HG02623 (cell line): Measurements from ENCODE around the gene ATMIN.

ENCODE experiments used
- ATAC-seq: cut with Tn5 transposase; IDR thresholded peaks from one replicate; pipeline ENCODE4 v1.9.1; 2021; ENCODE audit warnings: moderate library complexity; ENCODE audit not compliant: unreplicated experiment

Gene ATMIN, protein sequence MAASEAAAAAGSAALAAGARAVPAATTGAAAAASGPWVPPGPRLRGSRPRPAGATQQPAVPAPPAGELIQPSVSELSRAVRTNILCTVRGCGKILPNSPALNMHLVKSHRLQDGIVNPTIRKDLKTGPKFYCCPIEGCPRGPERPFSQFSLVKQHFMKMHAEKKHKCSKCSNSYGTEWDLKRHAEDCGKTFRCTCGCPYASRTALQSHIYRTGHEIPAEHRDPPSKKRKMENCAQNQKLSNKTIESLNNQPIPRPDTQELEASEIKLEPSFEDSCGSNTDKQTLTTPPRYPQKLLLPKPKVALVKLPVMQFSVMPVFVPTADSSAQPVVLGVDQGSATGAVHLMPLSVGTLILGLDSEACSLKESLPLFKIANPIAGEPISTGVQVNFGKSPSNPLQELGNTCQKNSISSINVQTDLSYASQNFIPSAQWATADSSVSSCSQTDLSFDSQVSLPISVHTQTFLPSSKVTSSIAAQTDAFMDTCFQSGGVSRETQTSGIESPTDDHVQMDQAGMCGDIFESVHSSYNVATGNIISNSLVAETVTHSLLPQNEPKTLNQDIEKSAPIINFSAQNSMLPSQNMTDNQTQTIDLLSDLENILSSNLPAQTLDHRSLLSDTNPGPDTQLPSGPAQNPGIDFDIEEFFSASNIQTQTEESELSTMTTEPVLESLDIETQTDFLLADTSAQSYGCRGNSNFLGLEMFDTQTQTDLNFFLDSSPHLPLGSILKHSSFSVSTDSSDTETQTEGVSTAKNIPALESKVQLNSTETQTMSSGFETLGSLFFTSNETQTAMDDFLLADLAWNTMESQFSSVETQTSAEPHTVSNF

DNA sequence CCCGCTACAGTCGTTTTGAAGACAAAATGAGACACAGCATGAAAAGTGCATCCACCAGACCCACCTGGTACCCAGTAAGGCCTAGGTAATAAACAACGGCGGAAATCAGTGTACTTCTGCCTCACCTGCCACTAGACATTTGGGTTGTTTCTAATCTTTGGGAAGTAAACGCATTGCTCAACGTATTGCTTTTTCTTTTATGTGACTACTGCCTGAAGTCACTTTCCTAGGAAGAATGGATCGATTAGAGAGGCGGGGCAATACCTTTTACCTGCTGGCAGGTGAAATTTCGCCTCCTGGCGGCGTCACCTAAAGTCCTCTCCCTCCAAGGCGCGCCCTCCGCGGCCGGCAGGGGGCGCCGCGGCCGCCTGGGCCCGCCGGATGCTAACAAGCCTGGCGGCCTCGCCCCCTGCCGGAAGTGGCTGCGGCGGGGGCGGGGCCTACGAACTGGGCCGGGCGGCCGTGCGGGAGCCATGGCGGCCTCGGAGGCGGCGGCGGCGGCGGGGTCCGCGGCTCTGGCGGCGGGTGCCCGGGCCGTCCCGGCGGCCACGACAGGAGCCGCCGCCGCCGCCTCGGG is at the start of gene ATMIN:
Gene ATMIN, plus strand, starts transcription at position 445 of the 577 bp plus-strand sequence. Its CDS starts 29 bp downstream, at position 474.
- ATAC-seq: peak; percentile 89

DNA sequence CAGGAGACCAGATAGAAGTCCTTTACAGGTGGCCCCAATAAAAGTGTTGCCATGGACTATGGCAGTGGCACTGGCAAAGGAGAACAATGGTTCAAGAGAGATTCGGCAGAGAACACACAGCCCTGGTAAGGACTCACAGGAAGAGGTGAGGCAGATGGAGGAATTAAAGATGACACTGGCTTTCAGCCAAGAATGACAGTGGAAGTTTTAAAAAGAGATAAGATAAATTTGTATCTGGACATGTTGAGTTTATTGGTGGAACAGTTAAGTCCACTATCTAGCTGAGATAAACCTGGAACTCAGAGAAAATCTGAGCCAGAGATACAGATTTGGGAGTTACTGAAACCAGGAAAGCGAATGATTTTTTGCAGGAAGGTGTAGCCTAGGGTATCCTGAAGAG is 49.1 kb upstream of the ATMIN start:
- ATAC-seq: no peak

DNA sequence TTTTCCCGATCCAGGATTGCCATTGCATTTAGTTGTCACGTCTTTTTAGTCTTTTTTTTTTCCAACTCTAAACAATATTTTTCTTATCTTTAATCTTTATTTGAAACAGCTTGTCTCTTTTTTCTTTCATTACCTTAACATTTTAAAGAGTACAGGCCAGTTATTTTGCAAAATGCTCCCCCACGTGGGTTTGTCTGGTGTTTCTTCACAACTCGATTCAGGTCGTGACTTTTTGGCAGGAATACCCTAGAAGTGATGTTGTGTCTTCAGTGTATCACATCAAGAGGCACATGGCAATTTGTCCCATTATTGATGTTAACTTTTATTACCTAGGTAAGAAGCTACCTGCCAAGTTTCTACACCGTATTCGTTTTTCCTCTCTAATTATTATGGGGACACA is 46.9 kb upstream of the ATMIN start:
- no peak for ATAC-seq

DNA sequence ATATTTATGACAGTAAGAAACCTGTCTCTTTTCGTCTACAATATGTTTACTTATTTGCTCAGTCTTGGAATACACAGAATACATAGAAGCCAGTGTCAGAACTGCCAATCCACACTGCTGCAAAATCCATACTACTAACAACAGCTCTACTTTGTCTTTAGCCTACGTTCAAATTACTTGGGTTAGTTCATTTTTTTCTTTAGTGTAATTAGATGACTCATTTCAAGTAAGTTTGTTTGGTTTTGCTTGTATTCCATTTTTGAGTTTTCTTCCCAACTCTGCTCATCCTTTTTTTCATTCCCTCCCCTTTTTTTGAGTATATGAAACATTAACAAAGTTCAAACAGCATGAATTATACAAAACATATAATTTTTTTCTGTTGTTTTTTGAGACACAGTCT is 45.8 kb upstream of the ATMIN start:
- no peak for ATAC-seq

DNA sequence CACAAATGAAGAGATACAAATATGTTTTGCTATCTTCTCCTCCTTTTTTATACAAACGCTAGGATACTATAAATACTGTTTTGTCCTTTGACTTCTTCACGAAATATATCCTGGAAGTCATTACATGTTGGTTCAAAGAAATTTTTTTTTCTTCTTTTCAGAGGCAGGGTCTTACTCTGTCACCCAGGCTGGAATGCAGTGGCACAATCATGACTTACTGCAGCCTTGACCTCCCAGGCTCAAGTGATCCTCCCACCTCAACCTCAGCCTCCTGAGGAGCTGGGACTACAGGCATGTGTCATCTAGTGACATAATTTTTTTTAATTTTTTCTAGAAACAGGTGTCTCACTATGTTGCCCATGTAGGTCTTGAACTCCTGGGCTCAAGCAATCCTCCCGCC is 45.1 kb upstream of the ATMIN start:
- ATAC-seq: no peak

DNA sequence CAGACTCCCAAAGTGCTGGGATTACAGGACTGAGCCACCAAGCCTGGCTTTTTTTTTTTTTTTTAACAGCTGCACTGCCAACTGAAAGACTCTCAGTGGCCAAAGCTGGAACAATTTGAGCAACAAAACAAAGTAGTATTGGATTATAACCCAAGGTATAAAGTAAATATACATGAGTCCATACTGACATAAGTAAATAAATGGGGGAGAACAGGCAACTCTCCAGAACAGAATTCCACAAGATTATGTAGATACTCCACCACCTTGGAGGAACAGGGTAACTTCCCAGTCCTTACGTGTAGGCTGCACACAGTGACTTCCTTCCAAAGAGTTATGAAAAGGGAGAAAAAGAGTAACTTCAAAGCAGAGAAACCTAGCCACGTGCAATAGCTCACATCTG is 44.7 kb upstream of the ATMIN start:
- no peak for ATAC-seq

DNA sequence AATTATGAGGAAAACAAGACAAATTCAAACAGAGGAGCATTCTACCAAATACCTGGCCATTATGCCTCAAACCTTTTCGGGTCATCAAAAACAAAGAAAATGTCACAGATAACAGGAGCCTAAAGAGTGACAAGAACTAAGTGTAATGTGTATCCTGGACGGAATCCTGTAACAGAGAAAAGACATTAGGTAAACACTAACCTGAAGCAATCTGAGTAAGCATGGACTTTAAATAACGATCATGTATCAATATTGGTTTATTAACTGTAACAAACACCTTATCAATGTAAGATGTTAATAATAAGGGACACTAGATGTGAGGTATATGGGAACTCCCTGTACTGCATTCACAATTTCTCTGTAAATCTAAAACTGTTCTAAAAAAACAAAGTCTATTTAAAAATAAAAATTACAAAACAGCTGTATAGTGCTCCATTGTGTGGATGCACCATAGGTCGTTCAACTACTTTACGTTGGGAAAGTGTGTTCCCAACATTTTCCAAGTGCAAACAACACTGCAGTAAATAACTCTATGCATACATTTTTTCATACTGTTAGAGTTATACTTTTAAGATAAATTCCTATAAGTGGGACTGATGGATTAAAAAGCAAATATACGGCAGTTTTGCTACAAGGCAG is 43.7 kb upstream of the ATMIN start:
- no peak for ATAC-seq

DNA sequence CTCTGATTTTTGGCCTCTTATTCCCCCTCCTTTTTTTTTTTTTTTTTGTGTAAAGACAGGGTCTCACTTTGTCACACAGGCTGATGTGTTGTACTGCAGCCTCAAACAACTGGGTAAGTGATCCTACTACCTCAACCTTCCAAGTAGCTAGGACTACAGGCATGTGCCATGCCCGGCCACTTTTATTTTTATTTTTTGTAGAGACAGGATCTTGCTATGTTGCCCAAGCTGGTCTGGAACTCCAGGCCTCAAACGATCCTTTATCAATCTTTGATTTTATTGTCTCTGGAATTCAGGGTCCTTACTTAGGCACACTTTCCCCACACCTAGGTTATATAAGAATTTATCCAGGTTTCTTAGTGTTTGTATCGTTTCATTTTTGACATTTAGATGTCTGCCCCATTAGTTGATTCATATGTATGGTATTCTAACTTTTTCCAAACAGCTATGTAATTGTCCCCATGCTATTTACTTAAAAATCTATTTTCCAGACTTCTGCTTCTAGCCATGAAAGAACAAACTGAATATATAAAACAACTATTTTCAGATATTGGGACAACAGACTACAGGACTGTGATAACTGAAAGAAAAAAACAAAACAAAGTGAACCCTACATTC is 42.9 kb upstream of the ATMIN start:
- ATAC-seq: no peak

DNA sequence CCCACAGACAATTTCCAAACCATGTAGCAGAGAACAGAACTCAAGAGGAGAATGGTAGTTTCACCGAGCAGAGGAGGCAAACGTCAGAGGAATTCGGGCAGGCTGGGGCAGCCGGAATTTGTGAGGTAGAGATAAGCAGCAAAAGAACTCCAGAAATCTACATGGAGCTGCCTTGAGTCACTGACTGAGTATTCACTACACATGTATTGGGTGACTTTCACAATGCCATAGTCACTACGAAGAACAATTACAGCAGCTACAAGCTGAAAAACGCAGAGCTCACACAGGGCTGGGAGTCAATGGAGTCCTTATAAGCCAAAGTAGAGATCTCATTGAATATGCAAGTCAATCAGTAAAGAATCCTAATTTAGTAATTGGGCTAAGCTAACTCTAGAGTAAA is 42.3 kb upstream of the ATMIN start:
- ATAC-seq: no peak

DNA sequence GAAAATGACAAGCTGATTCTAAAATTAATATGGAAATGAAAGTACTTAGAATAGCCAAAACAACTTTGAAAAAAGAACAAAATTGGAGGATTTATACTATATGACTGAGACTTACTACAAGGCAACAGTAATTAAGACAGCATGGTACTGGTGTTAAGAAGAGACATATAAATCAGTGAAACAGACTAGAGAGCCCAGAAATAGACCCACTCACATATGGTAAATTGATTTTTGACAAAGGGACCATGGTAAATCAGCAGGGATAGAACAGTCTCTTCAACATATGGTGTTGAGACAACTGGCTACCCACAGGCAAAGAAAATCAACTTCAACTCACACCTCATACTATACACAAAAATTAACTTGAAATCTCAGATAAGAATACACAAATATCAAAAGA is 41.8 kb upstream of the ATMIN start:
- ATAC-seq: no peak

DNA sequence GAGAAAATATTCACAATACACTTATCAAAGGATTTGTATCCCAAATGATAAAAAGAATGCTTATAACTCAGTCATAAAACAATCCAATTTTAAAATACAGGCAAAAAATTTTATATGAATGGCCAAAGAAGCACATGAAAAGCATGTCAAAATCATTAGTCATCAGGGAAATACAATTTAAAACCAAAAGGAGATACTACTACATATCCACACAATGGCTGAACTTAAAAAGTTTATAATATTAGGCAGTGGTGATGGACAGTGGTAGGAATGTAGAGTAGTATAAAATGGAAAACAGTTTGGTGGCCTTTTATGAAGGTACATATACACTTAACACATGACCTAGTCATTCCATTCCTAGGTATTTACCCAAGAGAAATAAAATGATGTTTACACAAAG is 41.2 kb upstream of the ATMIN start:
- ATAC-seq: no peak

DNA sequence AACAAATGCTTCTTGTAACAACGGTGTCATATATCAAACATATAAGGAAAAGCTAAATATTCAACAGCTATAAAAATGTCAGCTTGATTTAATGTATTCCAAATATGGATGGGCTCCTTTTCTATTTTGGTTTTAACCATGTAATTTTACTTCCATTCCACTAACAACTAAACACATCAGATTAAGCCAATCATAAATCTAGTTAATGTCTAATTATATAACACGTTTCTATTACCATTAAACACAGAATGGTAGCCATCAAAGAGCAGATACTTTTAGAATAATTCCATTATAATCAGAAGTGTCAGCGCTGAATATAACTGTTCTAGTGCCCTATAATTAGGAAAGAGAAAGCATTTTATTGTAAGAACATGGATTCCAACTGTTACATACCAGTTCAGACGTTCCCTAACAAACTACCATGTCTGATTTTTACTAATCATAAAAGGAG is 38.9 kb upstream of the ATMIN start:
- ATAC-seq: no peak

DNA sequence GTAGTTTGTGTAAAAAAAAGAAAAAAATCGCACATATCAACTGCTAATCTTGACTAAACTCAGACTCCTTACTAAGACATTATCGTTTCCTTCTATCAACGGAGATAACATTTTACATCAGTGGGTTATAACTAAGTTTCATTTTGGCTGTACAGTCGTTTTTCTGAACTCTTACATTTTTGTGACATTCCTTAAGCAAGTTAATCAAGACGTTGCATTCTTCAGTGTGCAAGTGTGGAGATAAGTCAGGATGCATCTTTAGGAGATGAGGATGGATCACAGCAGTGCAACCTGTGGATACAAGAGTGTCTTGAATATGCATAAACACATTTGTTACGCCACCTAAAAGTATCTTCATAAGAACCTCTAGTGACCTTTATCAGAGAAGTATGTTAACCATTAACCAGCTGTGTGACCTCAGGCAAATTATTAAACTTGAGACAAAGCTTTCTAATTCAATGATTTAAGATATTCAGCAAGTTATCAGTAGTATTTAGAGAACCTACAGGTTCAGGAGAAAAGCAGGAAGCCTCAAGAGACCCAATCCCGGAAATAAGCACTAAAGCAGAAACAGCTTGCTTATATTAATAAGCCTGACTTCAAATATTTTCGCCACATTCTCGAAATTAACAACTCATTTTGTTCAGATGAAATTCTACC is 38.4 kb upstream of the ATMIN start:
- peak; percentile 54 for ATAC-seq

DNA sequence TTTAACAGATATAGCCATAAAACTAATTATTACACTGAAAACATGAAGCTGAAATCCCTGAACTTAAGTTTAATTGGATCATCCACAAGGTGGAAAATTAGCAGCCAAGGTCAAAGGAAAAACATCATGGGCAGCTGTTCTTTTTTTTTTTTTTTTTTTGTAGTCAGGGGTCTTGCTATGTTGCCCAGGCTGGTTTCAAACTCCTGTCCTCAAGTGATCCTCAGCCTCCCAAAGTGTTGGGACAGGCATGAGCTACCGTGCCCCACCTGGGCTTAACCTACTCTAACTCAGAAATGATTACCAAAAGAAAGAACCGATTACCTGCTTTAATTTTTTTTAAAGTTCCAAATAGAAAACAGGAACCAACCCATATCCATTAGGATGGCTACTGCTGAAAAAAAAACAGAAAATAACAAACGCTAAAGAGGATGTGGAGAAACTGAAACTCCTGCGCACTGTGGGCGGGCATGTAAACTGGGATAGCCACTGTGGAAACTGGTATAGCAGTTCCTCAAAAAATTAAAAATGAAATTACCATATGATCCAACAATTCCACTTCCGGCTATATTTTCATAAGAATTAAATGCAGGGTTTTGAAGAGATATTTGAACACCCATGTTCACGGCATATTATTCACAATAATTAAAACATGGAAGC is 37.5 kb upstream of the ATMIN start:
- no peak for ATAC-seq

DNA sequence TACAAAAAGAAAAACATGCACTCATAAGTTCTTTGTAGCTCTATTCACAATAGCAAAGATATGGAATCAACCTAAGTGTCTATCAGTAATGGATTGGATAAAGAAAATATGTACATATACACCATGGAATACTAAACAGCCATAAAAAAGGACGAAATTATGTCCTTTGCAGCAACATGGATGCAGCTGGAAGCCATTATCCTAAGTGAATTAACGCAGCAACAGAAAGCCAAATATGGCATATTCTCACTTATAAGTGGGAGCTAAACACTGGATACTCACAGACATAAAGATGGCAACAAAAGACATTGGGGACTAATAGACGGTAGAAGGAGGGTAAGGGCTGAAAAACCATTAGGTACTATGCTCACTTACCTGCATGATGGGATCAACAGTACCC is 34.8 kb upstream of the ATMIN start:
- no peak for ATAC-seq

DNA sequence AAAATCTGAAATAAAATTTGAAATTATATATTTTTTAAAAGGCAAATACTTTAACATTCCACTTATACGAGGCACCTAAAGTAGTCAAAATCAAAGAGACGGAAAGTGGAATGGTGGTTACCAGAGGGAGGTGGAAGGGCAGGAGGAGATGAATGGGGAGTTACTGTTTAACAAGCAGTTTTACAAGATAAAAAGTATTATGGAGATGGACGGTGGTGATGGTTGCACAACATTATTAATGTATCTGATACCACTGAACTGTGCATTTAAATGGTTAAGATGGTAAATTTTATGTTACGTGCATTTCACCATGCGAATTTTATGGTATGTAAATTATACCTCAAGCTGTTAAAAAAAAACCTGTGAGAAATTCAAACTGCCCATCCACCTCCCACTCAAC is 34.3 kb upstream of the ATMIN start:
- no peak for ATAC-seq

DNA sequence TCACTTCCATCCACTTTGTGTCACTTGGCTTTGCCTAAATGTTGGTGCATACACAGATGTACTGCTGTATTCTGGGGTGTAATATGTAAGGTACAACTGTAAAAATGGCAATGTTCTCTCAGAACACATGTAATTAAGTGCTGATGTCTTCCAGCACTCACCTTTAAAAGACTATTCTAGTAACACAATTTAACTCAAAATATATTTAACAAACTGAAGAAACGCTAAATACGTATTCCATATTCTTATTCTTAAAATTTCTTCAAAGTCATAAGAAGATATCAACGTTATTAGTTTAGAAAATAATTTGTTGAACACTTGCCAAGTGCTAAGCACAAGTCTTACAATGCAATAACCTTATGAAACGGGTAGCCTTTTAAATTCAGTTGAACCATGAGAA is 32.6 kb upstream of the ATMIN start:
- no peak for ATAC-seq

DNA sequence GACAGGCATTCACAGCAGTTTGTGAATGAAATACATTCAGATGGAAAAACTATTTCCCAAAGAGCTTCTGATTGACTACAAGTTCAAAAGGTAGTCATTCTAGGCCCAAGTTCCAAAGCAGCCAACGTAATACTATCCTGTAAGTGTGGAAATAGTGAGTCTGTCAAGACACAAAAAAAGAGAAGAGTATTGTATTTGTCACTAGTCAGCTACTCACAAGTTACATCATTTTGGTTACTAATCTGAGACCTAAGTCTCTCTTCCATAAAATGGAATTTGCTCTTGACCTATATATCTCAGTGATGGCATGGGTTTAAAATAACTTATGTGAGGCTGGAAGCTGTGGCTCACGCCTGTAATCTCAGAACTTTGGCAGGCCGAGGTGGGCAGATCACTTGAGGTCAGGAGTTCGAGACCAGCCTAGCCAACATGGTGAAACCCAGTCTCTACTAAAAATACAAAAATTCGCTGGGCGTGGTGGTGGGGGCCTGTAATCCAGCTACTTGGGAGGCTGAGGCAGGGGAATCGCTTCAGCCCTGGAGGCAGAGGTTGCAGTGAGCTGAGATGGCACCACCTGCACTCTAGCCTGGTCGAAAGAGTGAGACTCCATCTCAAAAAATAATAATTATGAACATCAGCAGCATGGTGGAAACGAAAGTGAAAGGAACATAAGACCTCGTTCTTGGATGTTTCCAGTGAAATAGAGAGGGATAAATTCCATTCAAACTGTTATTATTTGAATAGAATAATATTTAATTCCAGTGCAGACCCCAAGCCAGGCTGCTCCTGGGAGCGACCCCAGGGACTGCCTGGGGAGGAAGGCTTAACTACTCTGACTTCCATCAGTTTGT is 31.8 kb upstream of the ATMIN start:
- no peak for ATAC-seq
